Upper lobe of right lung (tissue), 1 donor: ENCODE results near the gene ADAMTSL5. TPM values are rescaled to one million over a fixed set of nuclear protein-coding genes. Genes with fewer than 3 reads are reported as not detected.
"Not testable (repeated sequence)": the region's sequence is repeated elsewhere in the genome, so short reads cannot be mapped to it uniquely, and the experiment has no call there.

Experiments
- ATAC-seq: fragments of 200-7000 bp; cut with Tn5 transposase; one replicate; pipeline ENCODE4 v1.9.1; 2020; ENCODE audit warnings: mild to moderate bottlenecking, moderate library complexity
- DNase-seq: peaks from one replicate; pipeline ENCODE4 v3.0.0-alpha.2; 2020
- H3K27ac ChIP-seq: fragments of 200-600 bp; one replicate; pipeline ENCODE4 v1.8.0; 2022
- H3K27me3 ChIP-seq: fragments of 200-600 bp; one replicate; pipeline ENCODE4 v1.8.0; 2022; ENCODE audit warnings: mild to moderate bottlenecking
- H3K36me3 ChIP-seq: fragments of 200-600 bp; one replicate; pipeline ENCODE4 v1.8.0; 2022
- H3K4me1 ChIP-seq: fragments of 200-600 bp; one replicate; pipeline ENCODE4 v1.8.0; 2022
- H3K4me3 ChIP-seq: fragments of 200-600 bp; one replicate; pipeline ENCODE4 v1.8.0; 2022; ENCODE audit warnings: mild to moderate bottlenecking
- H3K9me3 ChIP-seq: fragments of 200-600 bp; one replicate; pipeline ENCODE4 v1.8.0; 2022
- intact Hi-C: fragments of 100-400 bp; cut with DNase I; formaldehyde crosslinking; loops from one replicate; pipeline ENCODE4 v1.11.0; 2022
- total RNA-seq: library from RNA; stranded (reverse); fragmentation: NEBNext Ultra II Directional; extraction: Animal tissue kit (Norgen Biotek cat#: 25700); gene quantifications from one replicate; pipeline ENCODE4 v1.2.1, GENCODE V29; 2021
- TF ChIP-seq, protein P1 (sequence below): fragments of 200-600 bp; IDR thresholded peaks from one replicate; pipeline ENCODE4 v1.8.0; 2022; ENCODE audit warnings: antibody characterized with exemption
- donor health status: DM: no; HTN: yes; CAD: no; lungs with severe emphysema.

The ADAMTSL5 gene
- total RNA-seq, 1 donor from 2014 or later: 4.8 TPM

DNA sequence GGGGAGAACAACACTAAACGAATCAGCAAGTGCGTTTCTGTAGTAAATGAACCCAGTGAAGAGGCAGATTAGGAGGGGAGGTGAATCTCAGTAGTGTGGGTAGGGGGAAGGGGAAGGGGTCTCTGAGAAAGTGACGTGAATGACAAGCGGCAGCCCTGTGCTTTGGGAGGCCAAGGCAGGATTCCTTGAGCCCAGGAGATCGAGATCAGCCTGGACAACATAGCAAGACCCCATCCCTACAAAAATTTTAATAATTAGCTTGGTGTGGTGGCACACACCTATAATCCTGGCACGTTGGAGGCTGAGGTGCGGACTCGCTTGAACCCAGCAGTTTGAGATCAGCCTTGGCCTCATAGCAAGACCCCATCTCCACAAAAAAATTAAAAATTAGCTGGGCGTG, 19.2 kb upstream of the ADAMTSL5 start:
- intact Hi-C loops: no loop called here
- Histone ChIP-seq H3K27me3 (peaks cover 37% of the 10 kb centered on the region), H3K4me3 (no peak overlapping the region), H3K27ac (no peak overlapping the region), H3K9me3 (no peaks in the 10 kb centered on the region), H3K4me1 (no peaks in the 10 kb centered on the region), H3K36me3 (no peaks in the 10 kb centered on the region)
- no peak for DNase-seq
- no peak for ATAC-seq
- TF ChIP-seq, protein P1, sequence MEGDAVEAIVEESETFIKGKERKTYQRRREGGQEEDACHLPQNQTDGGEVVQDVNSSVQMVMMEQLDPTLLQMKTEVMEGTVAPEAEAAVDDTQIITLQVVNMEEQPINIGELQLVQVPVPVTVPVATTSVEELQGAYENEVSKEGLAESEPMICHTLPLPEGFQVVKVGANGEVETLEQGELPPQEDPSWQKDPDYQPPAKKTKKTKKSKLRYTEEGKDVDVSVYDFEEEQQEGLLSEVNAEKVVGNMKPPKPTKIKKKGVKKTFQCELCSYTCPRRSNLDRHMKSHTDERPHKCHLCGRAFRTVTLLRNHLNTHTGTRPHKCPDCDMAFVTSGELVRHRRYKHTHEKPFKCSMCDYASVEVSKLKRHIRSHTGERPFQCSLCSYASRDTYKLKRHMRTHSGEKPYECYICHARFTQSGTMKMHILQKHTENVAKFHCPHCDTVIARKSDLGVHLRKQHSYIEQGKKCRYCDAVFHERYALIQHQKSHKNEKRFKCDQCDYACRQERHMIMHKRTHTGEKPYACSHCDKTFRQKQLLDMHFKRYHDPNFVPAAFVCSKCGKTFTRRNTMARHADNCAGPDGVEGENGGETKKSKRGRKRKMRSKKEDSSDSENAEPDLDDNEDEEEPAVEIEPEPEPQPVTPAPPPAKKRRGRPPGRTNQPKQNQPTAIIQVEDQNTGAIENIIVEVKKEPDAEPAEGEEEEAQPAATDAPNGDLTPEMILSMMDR: no peak

DNA sequence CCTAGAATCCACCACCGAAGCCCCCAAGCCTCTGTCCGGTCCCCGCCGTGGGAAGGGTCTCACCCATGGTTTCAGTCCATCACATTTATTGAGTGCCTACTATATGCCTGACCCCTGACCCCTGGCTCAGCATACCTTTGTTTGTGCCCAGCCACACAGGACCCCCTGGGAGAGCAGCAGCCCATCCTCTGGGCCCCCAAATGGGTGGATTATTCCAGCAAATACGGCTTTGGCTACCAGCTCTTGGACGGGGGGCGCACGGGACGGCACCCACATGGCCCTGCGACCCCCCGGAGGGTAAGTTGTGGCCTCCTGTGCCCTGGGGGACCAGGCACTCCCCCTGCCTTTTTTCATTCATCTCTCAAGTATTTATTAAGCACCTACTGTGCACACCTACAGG, 18.8 kb upstream of the ADAMTSL5 start:
- H3K27me3 ChIP-seq: peaks cover 40% of the 10 kb centered on the region
- H3K36me3 ChIP-seq: no peaks in the 10 kb centered on the region
- no peak for DNase-seq

DNA sequence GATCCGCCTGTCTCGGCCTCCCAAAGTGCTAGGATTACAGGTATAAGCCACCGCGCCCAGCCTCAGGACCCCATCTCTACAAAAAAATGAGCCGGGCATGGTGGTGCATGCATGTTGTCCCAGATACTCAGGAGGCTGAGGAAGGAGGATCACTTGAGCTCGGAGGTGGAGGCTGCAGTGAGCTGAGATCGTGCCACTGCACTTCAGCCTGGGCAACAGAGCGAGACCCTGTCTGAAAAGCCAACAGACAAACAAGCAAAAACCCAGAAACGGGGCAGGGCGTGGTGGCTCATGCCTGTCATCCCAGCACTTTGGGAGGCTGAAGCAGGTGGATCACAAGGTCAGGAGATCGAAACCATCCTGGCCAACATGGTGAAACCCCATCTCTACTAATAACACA, 18.0 kb upstream of the ADAMTSL5 start:
- H3K27ac ChIP-seq, ATAC-seq, H3K9me3 ChIP-seq, H3K4me1 ChIP-seq, intact Hi-C loops, H3K36me3 ChIP-seq, H3K4me3 ChIP-seq, DNase-seq: not testable (repeated sequence)
- H3K27me3 ChIP-seq: peaks cover 48% of the 10 kb centered on the region

More for the DNA sequence above, 18.8 kb upstream of the ADAMTSL5 start:
- H3K27ac ChIP-seq: no peak overlapping the region
- intact Hi-C loops: no loop called here
- ATAC-seq: no peak
- no peaks in the 10 kb centered on the region for H3K4me1 ChIP-seq
- H3K4me3 ChIP-seq: no peak overlapping the region
- H3K9me3 ChIP-seq: no peaks in the 10 kb centered on the region
- TF ChIP-seq, protein P1: no peak

DNA sequence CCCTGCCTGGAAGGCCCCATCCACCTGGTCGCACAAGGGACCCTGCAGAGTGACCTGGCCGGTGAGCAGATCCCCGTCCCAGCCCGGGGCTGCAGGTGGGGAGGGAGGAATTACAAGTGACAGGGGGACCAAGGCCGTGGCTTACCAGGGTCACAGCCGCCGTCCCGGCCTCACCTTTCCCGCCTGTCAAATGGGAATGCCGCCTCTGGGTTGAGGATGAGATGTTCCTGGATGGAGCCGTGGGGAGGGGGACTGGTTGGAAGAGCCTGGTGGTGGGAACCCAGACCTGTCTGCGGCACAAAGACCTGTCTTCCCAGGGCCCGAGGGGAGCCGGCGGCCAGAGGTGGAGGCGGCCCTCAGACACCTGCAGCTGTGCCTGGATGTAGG, 16.6 kb upstream of the ADAMTSL5 start:
- ATAC-seq (no peak), DNase-seq (no peak)
- H3K27me3 ChIP-seq: peaks cover 59% of the 10 kb centered on the region
- H3K36me3 ChIP-seq: no peaks in the 10 kb centered on the region
- H3K4me1 ChIP-seq: no peaks in the 10 kb centered on the region
- no peak overlapping the region for H3K27ac ChIP-seq
- no peak overlapping the region for H3K4me3 ChIP-seq
- TF ChIP-seq, protein P1: no peak
- intact Hi-C loops: no loop called here
- no peaks in the 10 kb centered on the region for H3K9me3 ChIP-seq

DNA sequence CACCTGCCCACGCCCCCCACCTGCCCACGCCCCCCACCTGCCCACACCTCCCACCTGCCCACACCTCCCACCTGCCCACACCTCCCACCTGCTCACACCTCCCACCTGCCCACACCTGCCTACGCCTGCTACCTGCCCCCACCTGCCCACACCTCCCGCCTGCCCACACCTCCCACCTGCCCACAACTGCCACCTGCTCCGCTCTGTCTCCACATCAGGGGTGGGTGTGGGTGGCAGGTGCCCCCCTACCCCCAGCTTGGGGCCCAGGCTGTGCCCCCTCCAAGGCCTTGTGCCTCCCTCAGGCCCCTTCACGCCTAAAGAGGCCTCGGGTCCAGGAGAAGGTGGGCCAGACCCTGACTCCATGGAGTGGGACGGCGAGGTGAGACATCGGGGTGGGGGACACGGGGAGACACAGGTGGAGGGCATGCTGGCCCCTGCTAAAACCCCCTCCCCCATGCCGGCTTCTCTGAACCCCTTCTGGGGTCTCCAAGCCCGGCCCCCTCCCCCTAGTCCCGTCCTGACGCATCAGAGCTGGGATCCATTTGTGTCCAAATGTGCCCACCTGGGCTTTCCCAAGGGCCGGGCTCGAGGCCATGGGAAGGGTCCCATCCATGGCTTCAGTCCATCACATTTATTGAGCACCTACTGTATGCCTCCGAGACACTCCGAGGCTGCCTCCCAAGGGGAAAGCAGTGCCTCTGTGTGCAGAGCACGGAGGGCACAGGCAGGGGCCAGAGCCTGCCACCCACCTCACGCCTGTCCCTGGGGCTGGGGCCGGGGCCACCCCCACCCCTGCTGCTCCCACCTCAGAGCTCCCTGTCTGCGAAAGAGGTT, 16.0 kb upstream of the ADAMTSL5 start:
- no peak overlapping the region for H3K27ac ChIP-seq
- H3K27me3 ChIP-seq: peaks cover 61% of the 10 kb centered on the region
- DNase-seq: no peak
- intact Hi-C loops: no loop called here
- H3K4me3 ChIP-seq: no peak overlapping the region
- TF ChIP-seq, protein P1: no peak
- no peaks in the 10 kb centered on the region for H3K36me3 ChIP-seq
- no peak for ATAC-seq
- H3K9me3 ChIP-seq: no peaks in the 10 kb centered on the region
- no peaks in the 10 kb centered on the region for H3K4me1 ChIP-seq

DNA sequence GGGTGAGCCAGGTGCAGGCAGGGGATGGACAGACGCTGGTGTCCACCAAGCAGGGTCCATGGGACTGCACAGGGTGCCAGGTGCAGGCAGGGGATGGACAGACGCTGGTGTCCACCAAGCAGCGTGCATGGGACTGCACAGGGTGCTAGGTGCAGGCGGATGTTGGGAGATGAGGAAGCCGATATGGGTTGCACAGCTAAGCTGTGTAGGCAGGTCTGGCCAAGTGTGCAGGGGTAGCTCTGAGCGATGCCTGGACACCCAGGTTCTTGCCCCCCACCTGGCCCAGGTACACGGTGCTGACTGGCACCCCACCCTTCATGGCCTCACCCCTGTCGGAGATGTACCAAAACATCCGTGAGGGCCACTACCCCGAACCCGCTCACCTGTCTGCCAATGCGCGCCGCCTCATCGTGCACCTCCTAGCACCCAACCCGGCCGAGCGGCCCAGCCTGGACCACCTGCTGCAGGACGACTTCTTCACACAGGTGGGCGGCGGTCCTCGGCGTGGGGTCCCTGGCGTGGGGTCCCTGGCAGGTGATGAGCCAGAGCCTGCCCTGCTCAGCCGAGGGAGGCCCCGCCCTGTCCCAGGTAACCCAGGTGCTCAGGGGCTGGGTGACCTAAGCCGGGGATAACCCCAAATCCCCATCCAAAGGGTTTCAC, 15.0 kb upstream of the ADAMTSL5 start:
- no peak for ATAC-seq
- TF ChIP-seq, protein P1: no peak
- DNase-seq: no peak
- Histone ChIP-seq H3K27ac (no peak overlapping the region), H3K4me1 (no peaks in the 10 kb centered on the region), H3K27me3 (peaks cover 62% of the 10 kb centered on the region), H3K36me3 (no peaks in the 10 kb centered on the region), H3K9me3 (no peaks in the 10 kb centered on the region), H3K4me3 (no peak overlapping the region)
- intact Hi-C loops: no loop called here
